Activated CD8-positive, alpha-beta T cell treated with anti-CD3 and anti-CD28 coated beads for 36 hours (primary cell): ENCODE results near the gene DISP2. TPM values are rescaled to one million over a fixed set of nuclear protein-coding genes. Genes with fewer than 3 reads are reported as not detected.

Source experiments
- ATAC-seq: fragments of 200-7000 bp; cut with Tn5 transposase; one replicate; pipeline ENCODE4 v1.10.0; 2021; ENCODE audit warnings: mild to moderate bottlenecking, moderate library complexity
- CTCF ChIA-PET: fragments of 350-600 bp; sonication (Branson Sonifier 250); formaldehyde crosslinking; loops from one replicate; lab custom pipeline; 2021; ENCODE audit warnings: antibody characterized with exemption; lab: Charles Lee
- POLR2A ChIA-PET: fragments of 350-600 bp; sonication (Branson Sonifier 250); formaldehyde crosslinking; loops from one replicate; lab custom pipeline; 2021; ENCODE audit warnings: antibody characterized with exemption; lab: Charles Lee
- DNase-seq: peaks from one replicate; pipeline ENCODE4 v3.0.0-alpha.2; 2020
- H3K27ac Mint-ChIP-seq: one replicate; pipeline ENCODE4 v1.8.0; 2021; ENCODE audit warnings: mild to moderate bottlenecking, mixed read lengths
- H3K27me3 Mint-ChIP-seq: one replicate; pipeline ENCODE4 v1.8.0; 2021; ENCODE audit warnings: mixed read lengths
- H3K36me3 Mint-ChIP-seq: one replicate; pipeline ENCODE4 v1.8.0; 2021; ENCODE audit warnings: low read depth, mixed read lengths
- H3K4me1 Mint-ChIP-seq: one replicate; pipeline ENCODE4 v1.8.0; 2021; ENCODE audit warnings: low read depth, mixed read lengths
- H3K4me3 Mint-ChIP-seq: one replicate; pipeline ENCODE4 v1.8.0; 2021; ENCODE audit warnings: mild to moderate bottlenecking, moderate library complexity, mixed read lengths
- H3K9me3 Mint-ChIP-seq: one replicate; pipeline ENCODE4 v1.8.0; 2021; ENCODE audit warnings: mixed read lengths
- CTCF ChIP-seq: fragments of 200-600 bp; IDR thresholded peaks from one replicate; pipeline ENCODE4 v1.8.0; 2022; ENCODE audit warnings: antibody characterized with exemption, mild to moderate bottlenecking
- intact Hi-C: fragments of 100-400 bp; cut with micrococcal nuclease; formaldehyde crosslinking; loops from one replicate; pipeline ENCODE4 v1.10.0; 2022
- total RNA-seq, 2 experiments: library from RNA; stranded (reverse); gene quantifications; one replicate each; pipeline ENCODE4 v1.2.3, GENCODE V29; 2021

Gene DISP2
- total RNA-seq, 2 experiments from 2014 or later, result 0.09 to 0.20 TPM

- H3K9me3 Mint-ChIP-seq, result no peaks in the 10 kb centered on the region
- H3K27ac Mint-ChIP-seq, result no peak overlapping the region
- CTCF ChIA-PET, result interaction anchor here (1.0 to 9.1 kb wide), 13 partner anchors 8 to 110 kb away, joined by 3 to 201 read pairs (median 4); partner anchors contain the start of genes ANKRD63, CCDC9B and PLCB2
Observed at GRCh38 chr15:40327457-40327856, 30.6 kb upstream of the DISP2 start.

GRCh38 chr15:40328176-40328575, 29.8 kb upstream of the DISP2 start:
- H3K27ac Mint-ChIP-seq, result no peak overlapping the region
- DNase-seq (no peak), ATAC-seq (no peak)
- no peak overlapping the region for H3K4me3 Mint-ChIP-seq
- no peak for TF ChIP-seq CTCF
- peaks cover 6% of the 10 kb centered on the region for H3K36me3 Mint-ChIP-seq
- peaks cover 20% of the 10 kb centered on the region for H3K4me1 Mint-ChIP-seq
- ChIA-PET POLR2A (interaction anchor here (1.3 kb wide), 2 partner anchors 12 to 16 kb away, joined by 3 read pairs; partner anchors contain the start of gene CCDC9B), CTCF (interaction anchor here (1.0 to 9.1 kb wide), 13 partner anchors 8 to 111 kb away, joined by 3 to 201 read pairs (median 5); partner anchors contain the start of genes ANKRD63, CCDC9B and PLCB2)
- H3K9me3 Mint-ChIP-seq, result no peaks in the 10 kb centered on the region
- intact Hi-C loops, result no loop called here
- no peaks in the 10 kb centered on the region for H3K27me3 Mint-ChIP-seq

More at GRCh38 chr15:40327457-40327856, 30.6 kb upstream of the DISP2 start:
- no peak for ATAC-seq
- TF ChIP-seq CTCF, result no peak
- Mint-ChIP-seq H3K4me1 (peaks cover 21% of the 10 kb centered on the region), H3K4me3 (no peak overlapping the region), H3K36me3 (peaks cover 6% of the 10 kb centered on the region), H3K27me3 (no peaks in the 10 kb centered on the region)
- intact Hi-C loops, result no loop called here
- DNase-seq, result no peak
- POLR2A ChIA-PET, result interaction anchor here (1.5 to 1.8 kb wide), 2 partner anchors 17 to 19 kb away, joined by 3 to 4 read pairs; no protein-coding TSS in a partner anchor

- CTCF ChIA-PET, result interaction anchor here (1.2 to 9.1 kb wide), 10 partner anchors 9 to 111 kb away, joined by 3 to 201 read pairs (median 6); partner anchors contain the start of gene CCDC9B
- Mint-ChIP-seq H3K4me3 (no peak overlapping the region), H3K27me3 (no peaks in the 10 kb centered on the region), H3K36me3 (peaks cover 6% of the 10 kb centered on the region), H3K27ac (no peak overlapping the region), H3K9me3 (no peaks in the 10 kb centered on the region), H3K4me1 (peaks cover 23% of the 10 kb centered on the region)
- POLR2A ChIA-PET, result interaction anchor here (1.3 kb wide), 2 partner anchors 12 to 17 kb away, joined by 3 read pairs; partner anchors contain the start of gene CCDC9B
- ATAC-seq (no peak), DNase-seq (no peak)
- intact Hi-C loops, result no loop called here
- TF ChIP-seq CTCF, result no peak
Observed at GRCh38 chr15:40328751-40329150, 29.3 kb upstream of the DISP2 start.

GRCh38 chr15:40329804-40330203, 28.2 kb upstream of the DISP2 start:
- ATAC-seq (no peak), DNase-seq (no peak)
- POLR2A ChIA-PET, result no interaction called here
- peaks cover 32% of the 10 kb centered on the region for H3K4me1 Mint-ChIP-seq
- H3K9me3 Mint-ChIP-seq, result no peaks in the 10 kb centered on the region
- H3K27me3 Mint-ChIP-seq, result no peaks in the 10 kb centered on the region
- intact Hi-C loops, result no loop called here
- CTCF ChIA-PET, result interaction anchor here (1.4 to 9.1 kb wide), 4 partner anchors 10 to 50 kb away, joined by 6 to 201 read pairs (median 26); partner anchors contain the start of gene CCDC9B
- H3K4me3 Mint-ChIP-seq, result no peak overlapping the region
- H3K27ac Mint-ChIP-seq, result no peak overlapping the region
- peaks cover 6% of the 10 kb centered on the region for H3K36me3 Mint-ChIP-seq
- TF ChIP-seq CTCF, result no peak

GRCh38 chr15:40330368-40330836, 27.6 kb upstream of the DISP2 start:
- TF ChIP-seq CTCF, result no peak
- ChIA-PET CTCF (interaction anchor here (6.3 to 9.1 kb wide), 2 partner anchors 10 to 20 kb away, joined by 44 to 201 read pairs; partner anchors contain the start of gene CCDC9B), POLR2A (no interaction called here)
- ATAC-seq (no peak), DNase-seq (no peak)
- H3K4me1 Mint-ChIP-seq, result peaks cover 27% of the 10 kb centered on the region
- H3K27ac Mint-ChIP-seq, result no peak overlapping the region
- H3K36me3 Mint-ChIP-seq, result peaks cover 3% of the 10 kb centered on the region
- intact Hi-C loops, result no loop called here
- no peaks in the 10 kb centered on the region for H3K27me3 Mint-ChIP-seq
- no peak overlapping the region for H3K4me3 Mint-ChIP-seq
- no peaks in the 10 kb centered on the region for H3K9me3 Mint-ChIP-seq
